IMR-90 (cell line): Measurements from ENCODE around the gene TMEM63A. TPM values are rescaled to one million over a fixed set of nuclear protein-coding genes. Genes with fewer than 3 reads are reported as not detected.

Source experiments
- ATAC-seq: fragments of 200-7000 bp; cut with Tn5 transposase; 2 replicates; pipeline ENCODE4 v1.9.1; 2020; ENCODE audit warnings: low read depth, mild to moderate bottlenecking, moderate library complexity
- BruUV-seq: library from RNA; stranded (reverse); fragments of 400-500 nt; replicated peaks from 2 replicates; lab custom pipeline; 2021; lab: Mats Ljungman, UMichigan
- CTCF ChIA-PET: fragments of 300-600 bp; formaldehyde crosslinking; extraction: SDS; loops from one replicate; lab custom pipeline; 2021; ENCODE audit warnings: antibody characterized with exemption; lab: Yijun Ruan, JAX
- POLR2A ChIA-PET: fragments of 300-600 bp; sonication (Branson Sonifier 250); formaldehyde crosslinking; loops from one replicate; lab custom pipeline; 2022; ENCODE audit warnings: antibody characterized with exemption; ENCODE audit not compliant: unreplicated experiment; lab: Charles Lee
- DNase-seq: peaks from one replicate; pipeline ENCODE4 v3.0.0; 2013
- H2AFZ ChIP-seq: replicated peaks from 2 replicates; pipeline ENCODE3; 2013; ENCODE audit warnings: low read length, mild to moderate bottlenecking; ENCODE audit not compliant: poor library complexity
- H2AK5ac ChIP-seq: 2 replicates; pipeline ENCODE4 v1.6.1; 2013; ENCODE audit warnings: low read depth, low read length, inconsistent platforms
- H2AK9ac ChIP-seq: replicated peaks from 2 replicates; pipeline ENCODE3; 2013; ENCODE audit warnings: mild to moderate bottlenecking, low read depth, low read length, moderate library complexity; ENCODE audit not compliant: poor library complexity
- H2BK120ac ChIP-seq: 2 replicates; pipeline ENCODE4 v1.6.1; 2013; ENCODE audit warnings: low read depth, low read length, inconsistent platforms
- H2BK15ac ChIP-seq: 3 replicates; pipeline ENCODE4 v1.6.1; 2013; ENCODE audit warnings: low read depth, low read length, inconsistent platforms
- H2BK20ac ChIP-seq: 2 replicates; pipeline ENCODE4 v1.6.1; 2013; ENCODE audit warnings: low read depth, mild to moderate bottlenecking, inconsistent platforms, low read length, moderate library complexity
- H2BK5ac ChIP-seq: 2 replicates; pipeline ENCODE4 v1.6.1; 2013; ENCODE audit warnings: mild to moderate bottlenecking, low read depth, low read length, inconsistent platforms; ENCODE audit not compliant: poor library complexity, severe bottlenecking
- H3K14ac ChIP-seq: replicated peaks from 2 replicates; pipeline ENCODE4 v1.6.1; 2013; ENCODE audit warnings: low read depth, low read length, inconsistent platforms
- H3K18ac ChIP-seq: 2 replicates; pipeline ENCODE4 v1.6.1; 2013; ENCODE audit warnings: low read depth, low read length, control low read depth
- H3K23ac ChIP-seq: 2 replicates; pipeline ENCODE4 v1.6.1; 2013; ENCODE audit warnings: low read depth, low read length, inconsistent platforms
- H3K27ac ChIP-seq: 2 replicates; pipeline ENCODE4 v1.5.1; 2013; ENCODE audit warnings: mild to moderate bottlenecking, control low read depth, low read length; ENCODE audit not compliant: insufficient read depth
- H3K27me3 ChIP-seq: 2 replicates; pipeline ENCODE4 v1.6.1; 2013; ENCODE audit warnings: low read length; ENCODE audit not compliant: control insufficient read depth, insufficient read depth
- H3K36me3 ChIP-seq: 2 replicates; pipeline ENCODE4 v1.6.1; 2013; ENCODE audit warnings: low read length, mixed read lengths; ENCODE audit not compliant: control insufficient read depth, insufficient read depth
- H3K4ac ChIP-seq: 2 replicates; pipeline ENCODE4 v1.6.1; 2013; ENCODE audit warnings: low read depth, low read length, inconsistent platforms
- H3K4me1 ChIP-seq: 2 replicates; pipeline ENCODE4 v1.6.1; 2013; ENCODE audit warnings: low read length, mixed read lengths; ENCODE audit not compliant: control insufficient read depth, insufficient read depth
- H3K4me2 ChIP-seq: 2 replicates; pipeline ENCODE4 v1.6.1; 2013; ENCODE audit warnings: low read depth, mild to moderate bottlenecking, control low read depth, low read length, moderate library complexity
- H3K4me3 ChIP-seq: 2 replicates; pipeline ENCODE4 v1.5.1; 2013; ENCODE audit warnings: low read depth, mild to moderate bottlenecking, control low read depth, low read length, moderate library complexity; ENCODE audit not compliant: insufficient read depth
- H3K56ac ChIP-seq: 2 replicates; pipeline ENCODE4 v1.6.1; 2013; ENCODE audit warnings: low read length, inconsistent platforms; ENCODE audit not compliant: insufficient read depth; ENCODE audit errors: extremely low read depth
- H3K79me1 ChIP-seq, 2 experiments: 2 replicates each; pipeline ENCODE4 v1.6.1; 2013; ENCODE audit warnings: low read length in 2 of 2, inconsistent platforms in 1 of 2, low read depth in 1 of 2
- H3K9ac ChIP-seq: 2 replicates; pipeline ENCODE4 v1.6.1; 2013; ENCODE audit warnings: low read depth, low read length, control low read depth
- H3K9me1 ChIP-seq: 2 replicates; pipeline ENCODE4 v1.6.1; 2013; ENCODE audit warnings: low read length, inconsistent platforms; ENCODE audit not compliant: insufficient read depth
- H3K9me3 ChIP-seq: 2 replicates; pipeline ENCODE4 v1.6.1; 2013; ENCODE audit warnings: low read length; ENCODE audit not compliant: control insufficient read depth, insufficient read depth
- H4K20me1 ChIP-seq: 2 replicates; pipeline ENCODE4 v1.6.1; 2013; ENCODE audit warnings: low read length, inconsistent platforms; ENCODE audit not compliant: insufficient read depth
- H4K5ac ChIP-seq: 2 replicates; pipeline ENCODE4 v1.6.1; 2013; ENCODE audit warnings: mild to moderate bottlenecking, low read depth, low read length, control low read depth
- H4K8ac ChIP-seq, 2 experiments: 2 replicates each; pipeline ENCODE4 v1.6.1; 2013; ENCODE audit warnings: low read depth in 2 of 2, low read length in 2 of 2, control low read depth in 1 of 2, inconsistent platforms in 1 of 2
- H4K91ac ChIP-seq: 2 replicates; pipeline ENCODE4 v1.6.1; 2013; ENCODE audit warnings: low read depth, low read length, inconsistent platforms; ENCODE audit not compliant: insufficient read depth
- BHLHE40 ChIP-seq: fragments of 150-350 bp; IDR thresholded peaks from 2 replicates; pipeline ENCODE4 v1.6.1; 2016; ENCODE audit warnings: mild to moderate bottlenecking, low read depth, low read length
- NFE2L2 ChIP-seq: fragments of 150-350 bp; IDR thresholded peaks from 2 replicates; pipeline ENCODE4 v1.6.1; 2016; ENCODE audit warnings: low read depth, mild to moderate bottlenecking, low read length
- RAD21 ChIP-seq: IDR thresholded peaks from 2 replicates; pipeline ENCODE4 v1.6.1; 2012; ENCODE audit warnings: low read length, improper control_type of control experiment
- SMC3 ChIP-seq: fragments of 150-350 bp; IDR thresholded peaks from 2 replicates; pipeline ENCODE4 v1.6.1; 2016; ENCODE audit warnings: low read depth, mild to moderate bottlenecking, antibody characterized with exemption, low read length, moderate library complexity
- USF2 ChIP-seq: fragments of 150-350 bp; IDR thresholded peaks from 2 replicates; pipeline ENCODE4 v1.6.1; 2017; ENCODE audit warnings: mild to moderate bottlenecking, antibody characterized with exemption, low read length, low read depth
- WGBS, 2 experiments: methylation state at CpG; one replicate each; pipeline versions ENCODE4 v1.1.5 to v1.1.7; 2013; ENCODE audit warnings: missing lambda C conversion rate in 2 of 2; ENCODE audit not compliant: insufficient read length in 1 of 2; ENCODE audit errors: extremely low coverage in 2 of 2; 5-methylcytosine and 5-hydroxymethylcytosine counted together
- dilution Hi-C: fragments of 300-500 bp; cut with HindIII; formaldehyde crosslinking; loops from one replicate; pipeline ENCODE4 v1.14.3; 2018; ENCODE audit warnings: low sequenced_read_pairs; ENCODE audit not compliant: unreplicated experiment
- in situ Hi-C: fragments of 300-500 bp; cut with MboI; formaldehyde crosslinking; loops from 3 replicates; pipeline ENCODE4 v1.14.3; 2019; ENCODE audit warnings: low sequenced_read_pairs, inconsistent platforms, mixed read lengths
- intact Hi-C: fragments of 100-400 bp; cut with micrococcal nuclease; formaldehyde crosslinking; loops from 2 replicates; pipeline ENCODE4 v1.10.0; 2022
- polyA plus RNA-seq, 3 experiments: library from polyadenylated mRNA; depleted of rRNA; stranded (reverse); fragments of >200 nt; gene quantifications; 2 replicates each; pipeline ENCODE4 v1.2.3, GENCODE V29; 2012; ENCODE audit warnings: low replicate concordance in 1 of 3
- total RNA-seq: library from RNA; depleted of rRNA; stranded (reverse); fragments of >200 nt; gene quantifications from 2 replicates; pipeline ENCODE4 v1.2.3, GENCODE V29; 2012

The TMEM63A gene
- total and polyA plus RNA-seq, 2 of the 4 experiments (the other 2 are of a cell fraction) = 4.7 to 23.3 TPM

- no peak for TF ChIP-seq SMC3
- peak; percentile 97 for TF ChIP-seq USF2
Observed at GRCh38 chr1:225923692-225924555, 41.7 kb upstream of the TMEM63A start, which contains the start of gene PYCR2 (continued).

- DNase-seq (no peak), ATAC-seq (no peak; the same call in 1 of the 2 replicates)
- H2BK15ac ChIP-seq = no peak overlapping the region
- H2BK120ac ChIP-seq = no peak overlapping the region
- BruUV-seq = no TSS peak
- peaks cover 19% of the 10 kb centered on the region for H3K9me1 ChIP-seq
- H2BK20ac ChIP-seq = no peak overlapping the region
- H3K36me3 ChIP-seq = peaks cover 18% of the 10 kb centered on the region
- peak overlapping the region; percentile 54 for H2BK5ac ChIP-seq
- H3K9ac ChIP-seq = peak overlapping the region; percentile 89
- dilution Hi-C loops = no loop called here
- peak overlapping the region; percentile 29 for H2AK5ac ChIP-seq
- WGBS, 2 experiments = no CpG with 5 or more reads among the region's 8 CpGs
- peaks cover 5% of the 10 kb centered on the region; the same call in 1 of the 2 replicates for H3K4me1 ChIP-seq
- ChIA-PET POLR2A (interaction anchor here (0.6 kb wide), 1 partner anchor 230 kb away, joined by 4 read pairs; no protein-coding TSS in a partner anchor), CTCF (interaction anchor here (1.3 kb wide), 1 partner anchor 449 kb away, joined by 6 read pairs; no protein-coding TSS in a partner anchor)
- peak overlapping the region; percentile 71 for H3K4ac ChIP-seq
- in situ Hi-C loops = no loop called here
- TF ChIP-seq RAD21 (no peak), BHLHE40 (peak; percentile 32; the same call in 1 of the 2 replicates), NFE2L2 (no peak)
- H4K8ac ChIP-seq = peak overlapping the region; percentile 65 to 100; a peak in 2 of 4 replicates
- intact Hi-C loops = loop anchor here (5.0 kb wide), 2 partner anchors 54 to 266 kb away; no protein-coding TSS in a partner anchor
- peaks cover 17 to 43% of the 10 kb centered on the region in 2 experiments for H3K79me1 ChIP-seq
- peak overlapping the region; percentile 63 for H3K4me3 ChIP-seq
- no peak overlapping the region for H3K18ac ChIP-seq
- no peaks in the 10 kb centered on the region for H3K9me3 ChIP-seq
- peaks cover 6% of the 10 kb centered on the region for H4K20me1 ChIP-seq
- H2AFZ ChIP-seq = peak overlapping the region; percentile 93
- H2AK9ac ChIP-seq = peak overlapping the region; percentile 98
- peak overlapping the region; percentile 87 for H3K27ac ChIP-seq
- peak overlapping the region; percentile 33 for H3K56ac ChIP-seq
- H3K14ac ChIP-seq = peak overlapping the region; percentile 62
- H4K5ac ChIP-seq = no peak overlapping the region
- no peaks in the 10 kb centered on the region for H3K27me3 ChIP-seq
- peak overlapping the region; percentile 64 for H4K91ac ChIP-seq
- peak overlapping the region; percentile 57; the same call in 1 of the 2 replicates for H3K23ac ChIP-seq
- peak overlapping the region; percentile 84 for H3K4me2 ChIP-seq
Observed at GRCh38 chr1:225923381-225923691, 41.2 kb upstream of the TMEM63A start.
